Neural cell (in vitro differentiated cells): ENCODE measurements around the gene NR2F6. TPM values are rescaled to one million over a fixed set of nuclear protein-coding genes. Genes with fewer than 3 reads are reported as not detected.
"Not testable (repeated sequence)": the region's sequence is repeated elsewhere in the genome, so short reads cannot be mapped to it uniquely, and the experiment has no call there.

Source experiments
- H2AFZ ChIP-seq: fragments of 200-600, 300-800 bp; sonication (generic), shearing (Covaris generic); 2 replicates; pipeline ENCODE4 v1.6.0; 2014; ENCODE audit warnings: low read depth, mild to moderate bottlenecking, antibody characterized with exemption, low read length, moderate library complexity
- H3F3A ChIP-seq: fragments of 200-600 bp; shearing (Covaris generic); 2 replicates; pipeline ENCODE4 v1.6.1; 2016; ENCODE audit warnings: mild to moderate bottlenecking, moderate library complexity, mixed read lengths, antibody characterized with exemption, low read length; ENCODE audit not compliant: insufficient read depth, poor library complexity, severe bottlenecking
- H3K27ac ChIP-seq: fragments of 200-600, 300-800 bp; sonication (generic), shearing (Covaris generic); 2 replicates; pipeline ENCODE4 v1.5.1; 2014; ENCODE audit warnings: mild to moderate bottlenecking, low read length, moderate library complexity
- H3K27me3 ChIP-seq: fragments of 300-800, 200-600 bp; sonication (generic), shearing (Covaris generic); 2 replicates; pipeline ENCODE4 v1.6.0; 2014; ENCODE audit warnings: mild to moderate bottlenecking, low read depth, low read length, moderate library complexity; ENCODE audit not compliant: insufficient read depth
- H3K36me3 ChIP-seq: fragments of 300-800, 200-600 bp; sonication (generic), shearing (Covaris generic); 2 replicates; pipeline ENCODE4 v1.5.1; 2014; ENCODE audit warnings: mild to moderate bottlenecking, antibody characterized with exemption, low read length, moderate library complexity; ENCODE audit not compliant: insufficient read depth
- H3K4me2 ChIP-seq: fragments of 300-800, 200-600 bp; sonication (generic), shearing (Covaris generic); 2 replicates; pipeline ENCODE4 v1.6.0; 2014; ENCODE audit warnings: mild to moderate bottlenecking, low read length
- H3K4me3 ChIP-seq: fragments of 300-800, 200-600 bp; sonication (generic), shearing (Covaris generic); 2 replicates; pipeline ENCODE4 v1.5.1; 2014; ENCODE audit warnings: mild to moderate bottlenecking, low read length, moderate library complexity
- H3K79me2 ChIP-seq: fragments of 200-600 bp; shearing (Covaris generic); replicated peaks from 2 replicates; pipeline ENCODE4 v1.6.0; 2014; ENCODE audit warnings: mild to moderate bottlenecking, low read length, moderate library complexity; ENCODE audit not compliant: insufficient read depth
- H3K9ac ChIP-seq: fragments of 300-800, 200-600 bp; sonication (generic), shearing (Covaris generic); 2 replicates; pipeline ENCODE4 v1.6.1; 2016; ENCODE audit warnings: mild to moderate bottlenecking, low read length, mixed read lengths
- H3K9me2 ChIP-seq: fragments of 200-600 bp; shearing (Covaris generic); 2 replicates; pipeline ENCODE4 v1.6.1; 2016; ENCODE audit warnings: mild to moderate bottlenecking, low read length, mixed read lengths; ENCODE audit not compliant: insufficient read depth
- H3K9me3 ChIP-seq: fragments of 200-600, 300-800 bp; sonication (generic), shearing (Covaris generic); 2 replicates; pipeline ENCODE4 v1.6.1; 2016; ENCODE audit warnings: mild to moderate bottlenecking, mixed run types, low read length, moderate library complexity, mixed read lengths
- H4K20me1 ChIP-seq: fragments of 200-600 bp; shearing (Covaris generic); 2 replicates; pipeline ENCODE4 v1.6.1; 2016; ENCODE audit warnings: mild to moderate bottlenecking, mixed run types; ENCODE audit not compliant: insufficient read depth
- EP300 ChIP-seq: fragments of 450-650 bp; conservative IDR thresholded peaks from 2 replicates; pipeline ENCODE4 v1.6.1; 2014; ENCODE audit warnings: antibody characterized with exemption, mild to moderate bottlenecking, moderate library complexity; ENCODE audit not compliant: poor library complexity, severe bottlenecking
- EZH2 ChIP-seq: fragments of 200-600, 300-800 bp; shearing (Covaris generic), sonication (generic); IDR thresholded peaks from 2 replicates; pipeline ENCODE4 v1.6.1; 2014; ENCODE audit warnings: antibody characterized with exemption, low read length, borderline replicate concordance, mild to moderate bottlenecking; ENCODE audit not compliant: insufficient read depth, poor library complexity, severe bottlenecking
- MXI1 ChIP-seq: fragments of 450-650 bp; conservative IDR thresholded peaks from 2 replicates; pipeline ENCODE4 v1.6.1; 2014; ENCODE audit warnings: antibody characterized with exemption, mild to moderate bottlenecking; ENCODE audit not compliant: poor library complexity, severe bottlenecking
- POLR2AphosphoS5 ChIP-seq: IDR thresholded peaks from 2 replicates; pipeline ENCODE4 v1.6.1; 2012
- RAD21 ChIP-seq: fragments of 450-650 bp; conservative IDR thresholded peaks from 2 replicates; pipeline ENCODE4 v1.6.1; 2014; ENCODE audit warnings: antibody characterized with exemption, mild to moderate bottlenecking, moderate library complexity
- REST ChIP-seq: IDR thresholded peaks from 2 replicates; pipeline ENCODE4 v1.6.1; 2012; ENCODE audit warnings: borderline replicate concordance
- SMC3 ChIP-seq: fragments of 450-650 bp; conservative IDR thresholded peaks from 2 replicates; pipeline ENCODE4 v1.6.1; 2014; ENCODE audit warnings: antibody characterized with exemption, mild to moderate bottlenecking, moderate library complexity; ENCODE audit not compliant: poor library complexity
- TAF1 ChIP-seq: IDR thresholded peaks from 2 replicates; pipeline ENCODE4 v1.6.1; 2012; ENCODE audit warnings: low read depth
- polyA plus RNA-seq: library from polyadenylated mRNA; depleted of rRNA; stranded (reverse); fragments of >200 nt; gene quantifications from 2 replicates; pipeline ENCODE4 v1.2.3, GENCODE V29; 2014
- TF ChIP-seq, protein P1 (sequence below): fragments of 450-650 bp; IDR thresholded peaks from 2 replicates; pipeline ENCODE4 v1.5.1; 2014; ENCODE audit warnings: antibody characterized with exemption, mild to moderate bottlenecking, moderate library complexity; ENCODE audit not compliant: poor library complexity, severe bottlenecking

Gene NR2F6
- polyA plus RNA-seq, 1 donor from 2014 or later: 26.9 TPM

GRCh38 chr19:17192751-17193150 lies 53.0 kb downstream of the NR2F6 start:
- Histone ChIP-seq H3K4me2 (no peak overlapping the region), H2AFZ (no peak overlapping the region), H3K9me3 (no peaks in the 10 kb centered on the region), H3K9ac (no peak overlapping the region), H4K20me1 (no peaks in the 10 kb centered on the region), H3K4me3 (no peak overlapping the region), H3K9me2 (no peaks in the 10 kb centered on the region), H3K79me2 (no peaks in the 10 kb centered on the region), H3K27me3 (no peaks in the 10 kb centered on the region), H3K27ac (no peak overlapping the region), H3F3A (no peaks in the 10 kb centered on the region), H3K36me3 (no peaks in the 10 kb centered on the region)
- TF ChIP-seq, protein P1, sequence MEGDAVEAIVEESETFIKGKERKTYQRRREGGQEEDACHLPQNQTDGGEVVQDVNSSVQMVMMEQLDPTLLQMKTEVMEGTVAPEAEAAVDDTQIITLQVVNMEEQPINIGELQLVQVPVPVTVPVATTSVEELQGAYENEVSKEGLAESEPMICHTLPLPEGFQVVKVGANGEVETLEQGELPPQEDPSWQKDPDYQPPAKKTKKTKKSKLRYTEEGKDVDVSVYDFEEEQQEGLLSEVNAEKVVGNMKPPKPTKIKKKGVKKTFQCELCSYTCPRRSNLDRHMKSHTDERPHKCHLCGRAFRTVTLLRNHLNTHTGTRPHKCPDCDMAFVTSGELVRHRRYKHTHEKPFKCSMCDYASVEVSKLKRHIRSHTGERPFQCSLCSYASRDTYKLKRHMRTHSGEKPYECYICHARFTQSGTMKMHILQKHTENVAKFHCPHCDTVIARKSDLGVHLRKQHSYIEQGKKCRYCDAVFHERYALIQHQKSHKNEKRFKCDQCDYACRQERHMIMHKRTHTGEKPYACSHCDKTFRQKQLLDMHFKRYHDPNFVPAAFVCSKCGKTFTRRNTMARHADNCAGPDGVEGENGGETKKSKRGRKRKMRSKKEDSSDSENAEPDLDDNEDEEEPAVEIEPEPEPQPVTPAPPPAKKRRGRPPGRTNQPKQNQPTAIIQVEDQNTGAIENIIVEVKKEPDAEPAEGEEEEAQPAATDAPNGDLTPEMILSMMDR: no peak
- TF ChIP-seq RAD21 (no peak), POLR2AphosphoS5 (no peak), EZH2 (no peak), EP300 (no peak), SMC3 (no peak), REST (no peak), MXI1 (no peak), TAF1 (no peak)

DNA sequence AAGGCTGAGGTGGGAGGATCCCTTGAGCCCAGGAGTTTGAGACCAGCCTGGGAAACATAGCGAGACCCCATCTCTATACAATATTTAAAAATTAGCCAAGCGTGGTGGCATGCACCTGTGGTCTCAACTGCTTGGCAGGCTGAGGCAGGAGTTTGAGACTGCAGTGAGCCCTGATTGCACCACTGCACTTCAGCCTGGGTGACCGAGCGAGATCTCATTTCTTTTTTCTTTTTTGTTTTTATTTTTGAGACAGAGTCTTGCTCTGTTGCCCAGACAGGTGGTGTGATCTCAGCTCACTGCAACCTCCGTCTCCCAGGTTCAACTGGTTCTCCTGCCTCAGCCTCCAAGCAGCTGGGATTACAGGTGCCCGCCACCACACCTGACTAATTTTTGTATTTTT lies 54.0 kb downstream of the NR2F6 start:
- not testable (repeated sequence) for H4K20me1 ChIP-seq, H3K4me2 ChIP-seq, H3K9ac ChIP-seq, H3K79me2 ChIP-seq, H3K27me3 ChIP-seq, H3K4me3 ChIP-seq, H3K36me3 ChIP-seq, H3F3A ChIP-seq, H3K27ac ChIP-seq, H2AFZ ChIP-seq, H3K9me3 ChIP-seq, H3K9me2 ChIP-seq

DNA sequence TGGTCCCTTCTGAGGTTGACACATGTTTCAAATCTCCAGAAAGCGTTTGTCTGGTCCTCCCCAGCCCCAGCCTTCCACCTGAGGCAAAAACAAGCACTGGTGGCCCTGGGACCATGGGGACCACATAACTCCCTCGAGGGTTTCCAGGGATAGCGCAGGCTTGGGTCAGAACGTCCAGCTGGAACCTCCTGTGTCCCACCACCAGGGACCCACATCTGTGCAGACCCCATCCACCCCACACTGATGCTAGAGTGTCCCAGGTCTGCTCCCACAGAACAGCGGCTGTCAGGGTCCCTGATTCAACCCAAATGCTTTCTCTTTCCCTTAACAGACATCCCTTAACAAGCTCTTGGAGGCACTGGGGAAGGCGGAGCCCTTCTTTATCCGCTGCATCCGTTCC lies 60.1 kb downstream of the NR2F6 start:
- H3K9me3 ChIP-seq: no peaks in the 10 kb centered on the region
- H3K9me2 ChIP-seq: no peaks in the 10 kb centered on the region
- no peaks in the 10 kb centered on the region for H4K20me1 ChIP-seq
- no peaks in the 10 kb centered on the region for H3F3A ChIP-seq
- TF ChIP-seq POLR2AphosphoS5 (no peak), RAD21 (no peak), SMC3 (no peak), EP300 (no peak), MXI1 (no peak), TAF1 (no peak), REST (no peak), EZH2 (no peak)
- TF ChIP-seq, protein P1: no peak
- H3K36me3 ChIP-seq: no peaks in the 10 kb centered on the region
- no peaks in the 10 kb centered on the region for H3K27me3 ChIP-seq
- no peak overlapping the region for H3K4me2 ChIP-seq
- no peak overlapping the region for H2AFZ ChIP-seq
- no peak overlapping the region for H3K27ac ChIP-seq
- no peak overlapping the region for H3K4me3 ChIP-seq
- H3K79me2 ChIP-seq: no peaks in the 10 kb centered on the region
- H3K9ac ChIP-seq: no peak overlapping the region
